ENCODE measurements around the gene EFCAB5. TPM values are rescaled to one million over a fixed set of nuclear protein-coding genes. Genes with fewer than 3 reads are reported as not detected.

EFCAB5 gene
- total RNA-seq (2022; extraction: Qiagen RNA extraction; ENCODE audit: low read depth), result 0.14 to 0.38 TPM (median 0.29 TPM) in 4 of 5 replicates, not detected in the other

GRCh38 chr17:29941334-29941733 lies at the start of gene EFCAB5:
Gene EFCAB5 (plus strand): TSS chr17:29941634. CDS start chr17:29941797, 163 bp downstream.

GRCh38 chr17:29929533-29930408 lies 11.7 kb upstream of the EFCAB5 start, which contains the start of gene SSH2:
Gene SSH2 (minus strand): TSS chr17:29930228. CDS start chr17:29930000, 228 bp downstream.

GRCh38 chr17:30116661-30117551 lies 175.5 kb downstream of the EFCAB5 start, which contains the start of gene NSRP1:
Gene NSRP1 (plus strand): TSS chr17:30116816. CDS start chr17:30116844, 28 bp downstream.

Other genes starting within 250 kb of the EFCAB5 start
- 20.8 to 33.7 TPM (median 31.7 TPM) in 5 replicates for gene SSH2, start 11.4 kb upstream of the EFCAB5 start, total RNA-seq (2022; extraction: Qiagen RNA extraction; ENCODE audit: low read depth)
- gene NSRP1, start 175.2 kb downstream of the EFCAB5 start, total RNA-seq (2022; extraction: Qiagen RNA extraction; ENCODE audit: low read depth), result 25.9 to 32.7 TPM (median 29.8 TPM) in 5 replicates

All from A549 treated with GW870086 at 1 μM for 4 hours (cell line).